Measurements from ENCODE around the gene ZDHHC17. TPM values are rescaled to one million over a fixed set of nuclear protein-coding genes. Genes with fewer than 3 reads are reported as not detected.

ZDHHC17 gene
- total RNA-seq, 1 experiment from 2014 or later, result 31.4 TPM

GRCh38 chr12:76863837-76864236, 99.9 kb downstream of the ZDHHC17 start:
- BruUV-seq (replicated peaks), result no TSS peak
- Mint-ChIP-seq H3K36me3 (ENCODE audit: insufficient read depth, unreplicated experiment) (peaks cover 4% of the 10 kb centered on the region), H3K27me3 (ENCODE audit: unreplicated experiment) (no peaks in the 10 kb centered on the region), H3K9me3 (ENCODE audit: low read depth, unreplicated experiment) (no peaks in the 10 kb centered on the region), H3K4me3 (ENCODE audit: low read depth, unreplicated experiment) (no peak overlapping the region), H3K4me1 (ENCODE audit: low read depth, unreplicated experiment) (no peaks in the 10 kb centered on the region), H3K27ac (ENCODE audit: unreplicated experiment) (no peak overlapping the region)
- TF ChIP-seq CTCF (IDR thresholded peaks at IDR 0.05; ENCODE audit: unreplicated experiment), result no peak
- intact Hi-C loops (cut with micrococcal nuclease; ENCODE audit: unreplicated experiment), result no loop called here
- no peak for DNase-seq
- CTCF ChIA-PET, result no interaction called here

GRCh38 chr12:76864791-76865400, 101.0 kb downstream of the ZDHHC17 start:
- Mint-ChIP-seq H3K27me3 (ENCODE audit: unreplicated experiment) (no peaks in the 10 kb centered on the region), H3K27ac (ENCODE audit: unreplicated experiment) (no peak overlapping the region), H3K4me1 (ENCODE audit: low read depth, unreplicated experiment) (no peaks in the 10 kb centered on the region), H3K9me3 (ENCODE audit: low read depth, unreplicated experiment) (no peaks in the 10 kb centered on the region), H3K4me3 (ENCODE audit: low read depth, unreplicated experiment) (no peak overlapping the region), H3K36me3 (ENCODE audit: insufficient read depth, unreplicated experiment) (peaks cover 4% of the 10 kb centered on the region)
- TF ChIP-seq CTCF (IDR thresholded peaks at IDR 0.05; ENCODE audit: unreplicated experiment), result no peak
- CTCF ChIA-PET, result interaction anchor here (0.5 kb wide), 1 partner anchor 13 kb away, joined by 5 read pairs; no protein-coding TSS in a partner anchor
- DNase-seq, result no peak
- no TSS peak for BruUV-seq (replicated peaks)
- intact Hi-C loops (cut with micrococcal nuclease; ENCODE audit: unreplicated experiment), result no loop called here

GRCh38 chr12:76866151-76866567, 102.2 kb downstream of the ZDHHC17 start:
- H3K27ac Mint-ChIP-seq (ENCODE audit: unreplicated experiment), result no peak overlapping the region

GRCh38 chr12:76866726-76867125, 102.8 kb downstream of the ZDHHC17 start:
- intact Hi-C loops (cut with micrococcal nuclease; ENCODE audit: unreplicated experiment), result no loop called here
- no TSS peak for BruUV-seq (replicated peaks)
- Mint-ChIP-seq H3K27ac (ENCODE audit: unreplicated experiment) (no peak overlapping the region), H3K27me3 (ENCODE audit: unreplicated experiment) (no peaks in the 10 kb centered on the region), H3K4me1 (ENCODE audit: low read depth, unreplicated experiment) (no peaks in the 10 kb centered on the region), H3K36me3 (ENCODE audit: insufficient read depth, unreplicated experiment) (peaks cover 4% of the 10 kb centered on the region), H3K9me3 (ENCODE audit: low read depth, unreplicated experiment) (no peaks in the 10 kb centered on the region), H3K4me3 (ENCODE audit: low read depth, unreplicated experiment) (no peak overlapping the region)
- CTCF ChIA-PET, result interaction anchor here (1.4 kb wide), 1 partner anchor 144 kb away, joined by 5 read pairs; no protein-coding TSS in a partner anchor
- no peak for TF ChIP-seq CTCF (IDR thresholded peaks at IDR 0.05; ENCODE audit: unreplicated experiment)
- DNase-seq, result no peak

More at GRCh38 chr12:76866151-76866567, 102.2 kb downstream of the ZDHHC17 start:
- Mint-ChIP-seq H3K27me3 (ENCODE audit: unreplicated experiment) (no peaks in the 10 kb centered on the region), H3K9me3 (ENCODE audit: low read depth, unreplicated experiment) (no peaks in the 10 kb centered on the region), H3K4me3 (ENCODE audit: low read depth, unreplicated experiment) (no peak overlapping the region), H3K36me3 (ENCODE audit: insufficient read depth, unreplicated experiment) (peaks cover 4% of the 10 kb centered on the region), H3K4me1 (ENCODE audit: low read depth, unreplicated experiment) (no peaks in the 10 kb centered on the region)
- TF ChIP-seq CTCF (IDR thresholded peaks at IDR 0.05; ENCODE audit: unreplicated experiment), result no peak
- CTCF ChIA-PET, result interaction anchor here (1.4 kb wide), 1 partner anchor 145 kb away, joined by 5 read pairs; no protein-coding TSS in a partner anchor
- DNase-seq, result no peak
- intact Hi-C loops (cut with micrococcal nuclease; ENCODE audit: unreplicated experiment), result no loop called here
- BruUV-seq (replicated peaks), result no TSS peak

All from Calu3 (cell line).